ENCODE data around the gene C16orf46. TPM values are rescaled to one million over a fixed set of nuclear protein-coding genes. Genes with fewer than 3 reads are reported as not detected.
A peak's percentile ranks its signal among the peaks of the same experiment; 100 is the strongest.

Gene C16orf46
- total and polyA plus RNA-seq, 2 of the 13 experiments (the other 11 are each of a cell fraction or from before 2014, with no cell fraction given), result 0.38 to 0.55 TPM

GRCh38 chr16:81035398-81035974 lies 41.6 kb downstream of the C16orf46 start, which contains the start of gene ATMIN (continued):
- no peak for TF ChIP-seq PAXIP1 (CRISPR knock-in tag; conservative IDR thresholded peaks at IDR 0.05)
- no peak for TF ChIP-seq THAP9 (CRISPR knock-in tag; IDR thresholded peaks at IDR 0.05; ENCODE audit: borderline replicate concordance)
- TF ChIP-seq NCOA1 (CRISPR knock-in tag; IDR thresholded peaks at IDR 0.05), result no peak
- no peak for TF ChIP-seq ZNF547 (CRISPR knock-in tag; IDR thresholded peaks at IDR 0.05)
- TF ChIP-seq TRAFD1 (CRISPR knock-in tag; IDR thresholded peaks at IDR 0.05; ENCODE audit: borderline replicate concordance), result no peak
- TF ChIP-seq HNRNPLL (IDR thresholded peaks at IDR 0.05; ENCODE audit: low read depth, low read length, poor library complexity, severe bottlenecking), result no peak
- no peak for TF ChIP-seq ZNF644 (CRISPR knock-in tag; IDR thresholded peaks at IDR 0.05; ENCODE audit: low read depth)
- no peak for TF ChIP-seq ZNF496 (CRISPR knock-in tag; IDR thresholded peaks at IDR 0.05; ENCODE audit: insufficient replicate concordance)
- TF ChIP-seq POLR2G (IDR thresholded peaks at IDR 0.05; ENCODE audit: low read depth, low read length), result peak; percentile 62
- TF ChIP-seq ZNF407 (CRISPR knock-in tag; IDR thresholded peaks at IDR 0.05; ENCODE audit: not compliant biosample characterization), result no peak
- TF ChIP-seq U2AF2 (IDR thresholded peaks at IDR 0.05; ENCODE audit: low read depth, low read length), result no peak
- peak; percentile 52; the same call in 1 of the 2 replicates for TF ChIP-seq PPARG (CRISPR knock-in tag; conservative IDR thresholded peaks at IDR 0.05)

Measured in HepG2 (cell line).